ENCODE measurements around the gene LRRC10.

Gene LRRC10

DNA sequence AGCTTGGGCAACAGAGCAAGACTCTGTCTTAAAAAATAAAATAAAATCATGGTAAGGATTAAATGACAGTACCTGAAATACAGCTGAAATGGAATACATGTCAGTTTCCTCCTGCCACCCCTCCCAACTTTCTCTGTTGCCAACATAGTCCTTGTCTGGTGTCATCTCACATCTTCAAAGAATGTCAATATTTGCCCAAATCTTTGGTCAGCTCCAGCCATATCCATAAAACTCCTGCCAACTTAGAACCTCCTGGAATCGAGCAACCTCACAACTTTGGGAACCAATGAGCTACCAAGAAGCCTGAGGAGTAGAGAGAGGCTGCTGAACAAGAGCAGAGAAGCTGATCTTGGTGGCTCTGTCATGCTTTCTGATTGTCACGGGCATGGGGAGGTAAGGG is 10.8 kb upstream of the LRRC10 start:
- TF ChIP-seq FOXP2 (optimal IDR thresholded peaks at IDR 0.05; ENCODE audit: borderline replicate concordance, extremely low read depth, extremely low read length, insufficient read depth), result no peak
- TF ChIP-seq POLR2AphosphoS5 (IDR thresholded peaks at IDR 0.05; ENCODE audit: low read depth, low read length), result no peak
- TF ChIP-seq TAF1 (IDR thresholded peaks at IDR 0.05; ENCODE audit: borderline replicate concordance, insufficient read depth, low read length), result no peak
- no peak for TF ChIP-seq SIN3A (IDR thresholded peaks at IDR 0.05; ENCODE audit: borderline replicate concordance, insufficient read depth, low read length)
- TF ChIP-seq REST (IDR thresholded peaks at IDR 0.05; ENCODE audit: insufficient read depth in 1 of 2, low read depth in 2 of 2, low read length in 2 of 2), result no peak

GRCh38 chr12:69620921-69621320 is 10.2 kb upstream of the LRRC10 start:
- TF ChIP-seq SIN3A (IDR thresholded peaks at IDR 0.05; ENCODE audit: borderline replicate concordance, insufficient read depth, low read length), result no peak
- no peak for TF ChIP-seq REST (IDR thresholded peaks at IDR 0.05; ENCODE audit: insufficient read depth in 1 of 2, low read depth in 2 of 2, low read length in 2 of 2)
- TF ChIP-seq TAF1 (IDR thresholded peaks at IDR 0.05; ENCODE audit: borderline replicate concordance, insufficient read depth, low read length), result no peak
- TF ChIP-seq POLR2AphosphoS5 (IDR thresholded peaks at IDR 0.05; ENCODE audit: low read depth, low read length), result no peak

DNA sequence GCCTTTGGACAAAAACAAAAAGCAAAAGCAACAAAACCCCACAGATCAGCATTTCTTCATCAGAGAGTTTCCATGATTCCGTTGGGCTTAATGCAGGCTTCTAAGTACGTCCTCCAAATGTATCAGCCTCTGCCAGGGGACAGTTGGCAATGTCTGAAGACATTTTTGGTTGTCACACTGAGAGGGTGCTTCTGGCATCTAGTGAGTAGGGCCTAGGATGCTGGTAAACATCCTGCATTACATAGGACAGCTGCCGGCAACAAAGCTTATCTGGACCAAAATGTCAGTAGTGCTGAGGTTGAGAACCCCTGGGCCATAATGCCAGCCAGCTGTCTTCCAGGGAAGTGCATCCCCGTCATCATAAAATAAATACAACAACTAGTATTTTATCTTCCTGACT is 9.4 kb upstream of the LRRC10 start:
- TF ChIP-seq REST (IDR thresholded peaks at IDR 0.05; ENCODE audit: insufficient read depth in 1 of 2, low read depth in 2 of 2, low read length in 2 of 2) (no peak), FOXP2 (optimal IDR thresholded peaks at IDR 0.05; ENCODE audit: borderline replicate concordance, extremely low read depth, extremely low read length, insufficient read depth) (no peak), POLR2AphosphoS5 (IDR thresholded peaks at IDR 0.05; ENCODE audit: low read depth, low read length) (no peak), TAF1 (IDR thresholded peaks at IDR 0.05; ENCODE audit: borderline replicate concordance, insufficient read depth, low read length) (no peak), SIN3A (IDR thresholded peaks at IDR 0.05; ENCODE audit: borderline replicate concordance, insufficient read depth, low read length) (no peak)

GRCh38 chr12:69619050-69619449 is 8.3 kb upstream of the LRRC10 start:
- TF ChIP-seq REST (IDR thresholded peaks at IDR 0.05; ENCODE audit: insufficient read depth in 1 of 2, low read depth in 2 of 2, low read length in 2 of 2) (no peak), FOXP2 (optimal IDR thresholded peaks at IDR 0.05; ENCODE audit: borderline replicate concordance, extremely low read depth, extremely low read length, insufficient read depth) (no peak), SIN3A (IDR thresholded peaks at IDR 0.05; ENCODE audit: borderline replicate concordance, insufficient read depth, low read length) (no peak), POLR2AphosphoS5 (IDR thresholded peaks at IDR 0.05; ENCODE audit: low read depth, low read length) (no peak), TAF1 (IDR thresholded peaks at IDR 0.05; ENCODE audit: borderline replicate concordance, insufficient read depth, low read length) (no peak)

DNA sequence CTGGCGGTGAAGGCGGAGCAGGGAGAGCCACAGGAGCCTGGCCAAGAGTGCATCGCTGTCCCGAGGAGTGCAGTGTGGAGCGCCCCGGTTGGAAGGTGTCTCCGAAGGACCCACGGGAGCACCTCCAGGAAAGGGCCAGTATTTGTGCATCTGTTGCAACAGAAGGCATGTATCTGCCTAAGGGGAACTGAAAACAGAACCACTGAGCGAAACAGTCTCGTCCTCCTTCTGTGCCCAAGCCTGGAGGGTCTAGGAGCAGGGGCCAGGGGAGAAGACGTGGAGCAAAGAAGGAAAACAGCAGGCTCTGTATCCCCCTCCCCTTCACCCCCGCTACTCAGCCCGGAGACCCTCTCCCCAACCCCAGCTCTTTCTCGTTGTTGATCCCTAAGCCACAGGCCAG is 5.3 kb upstream of the LRRC10 start:
- TF ChIP-seq REST (IDR thresholded peaks at IDR 0.05; ENCODE audit: insufficient read depth in 1 of 2, low read depth in 2 of 2, low read length in 2 of 2) (no peak), TAF1 (IDR thresholded peaks at IDR 0.05; ENCODE audit: borderline replicate concordance, insufficient read depth, low read length) (no peak), POLR2AphosphoS5 (IDR thresholded peaks at IDR 0.05; ENCODE audit: low read depth, low read length) (no peak), FOXP2 (optimal IDR thresholded peaks at IDR 0.05; ENCODE audit: borderline replicate concordance, extremely low read depth, extremely low read length, insufficient read depth) (no peak), SIN3A (IDR thresholded peaks at IDR 0.05; ENCODE audit: borderline replicate concordance, insufficient read depth, low read length) (no peak)
